ENCODE measurements around the gene CAPN1.

GRCh38 chr11:65157336-65157735 lies 24.4 kb upstream of the CAPN1 start:
- TF ChIP-seq CTCF (IDR thresholded peaks at IDR 0.05) (no peak), POLR2A (IDR thresholded peaks at IDR 0.05) (no peak)

Data from right lobe of liver (tissue), 4 donors.